HepG2 (cell line): ENCODE results near the gene JAGN1. TPM values are rescaled to one million over a fixed set of nuclear protein-coding genes. Genes with fewer than 3 reads are reported as not detected.

Experiments
- AHR ChIP-seq: IDR thresholded peaks from 2 replicates; pipeline ENCODE4 v1.6.1; 2018; ENCODE audit warnings: missing genetic modification reagents, missing compliant biosample characterization
- ARID2 ChIP-seq: sonication (generic); formaldehyde crosslinking; IDR thresholded peaks from 2 replicates; pipeline ENCODE4 v1.8.1; 2022; ENCODE audit warnings: mild to moderate bottlenecking, missing genetic modification reagents, borderline replicate concordance
- ATF4 ChIP-seq, 2 experiments: fragments of 450-650 bp in 1 of 2; sonication (generic) in 1 of 2; formaldehyde crosslinking; IDR thresholded peaks; 2 replicates each; pipeline versions ENCODE4 v1.5.0 to v1.8.0; 2020 to 2022; ENCODE audit warnings: mild to moderate bottlenecking in 1 of 2, missing genetic modification reagents in 1 of 2
- CCAR2 ChIP-seq: fragments of 200-400 bp; formaldehyde crosslinking; optimal IDR thresholded peaks from 2 replicates; pipeline ENCODE3; 2018; ENCODE audit warnings: low read depth, mild to moderate bottlenecking, low read length, moderate library complexity
- EEA1 ChIP-seq: sonication (generic); formaldehyde crosslinking; IDR thresholded peaks from 2 replicates; pipeline ENCODE4 v1.5.1; 2020; ENCODE audit warnings: mild to moderate bottlenecking, missing genetic modification reagents, borderline replicate concordance
- FIP1L1 ChIP-seq: fragments of 200-400 bp; formaldehyde crosslinking; IDR thresholded peaks from 2 replicates; pipeline ENCODE4 v1.6.1; 2018; ENCODE audit warnings: low read depth, mild to moderate bottlenecking, low read length, moderate library complexity, borderline replicate concordance; ENCODE audit not compliant: insufficient read depth
- FOSL1 ChIP-seq: sonication (generic); formaldehyde crosslinking; IDR thresholded peaks from 2 replicates; pipeline ENCODE4 v1.9.0; 2021; ENCODE audit warnings: missing genetic modification reagents, borderline replicate concordance
- FOXO1 ChIP-seq: sonication (generic); formaldehyde crosslinking; IDR thresholded peaks from 2 replicates; pipeline ENCODE4 v1.4.0; 2020; ENCODE audit warnings: missing genetic modification reagents
- GLMP ChIP-seq: sonication (generic); formaldehyde crosslinking; IDR thresholded peaks from 2 replicates; pipeline ENCODE4 v1.9.0; 2021; ENCODE audit warnings: missing genetic modification reagents, mild to moderate bottlenecking, borderline replicate concordance
- HDAC6 ChIP-seq: fragments of 200-600 bp; sonication (generic); IDR thresholded peaks from 2 replicates; pipeline ENCODE4 v1.7.0; 2017; ENCODE audit warnings: mild to moderate bottlenecking, antibody characterized with exemption, low read length, low read depth
- KDM3A ChIP-seq: IDR thresholded peaks from 2 replicates; pipeline ENCODE4 v1.6.1; 2018; ENCODE audit warnings: low read depth, missing compliant biosample characterization
- NFKBIZ ChIP-seq: IDR thresholded peaks from 2 replicates; pipeline ENCODE4 v1.6.1; 2018; ENCODE audit warnings: missing genetic modification reagents, missing compliant biosample characterization
- NFRKB ChIP-seq: fragments of 450-650 bp; IDR thresholded peaks from 2 replicates; pipeline ENCODE4 v1.6.1; 2017
- PLRG1 ChIP-seq: fragments of 450-650 bp; conservative IDR thresholded peaks from 2 replicates; pipeline ENCODE4 v1.6.1; 2016
- RXRA ChIP-seq: sonication (generic); formaldehyde crosslinking; IDR thresholded peaks from 2 replicates; pipeline ENCODE4 v1.5.1; 2020; ENCODE audit warnings: missing genetic modification reagents
- SP140L ChIP-seq: sonication (generic); formaldehyde crosslinking; IDR thresholded peaks from 2 replicates; pipeline ENCODE4 v1.4.0; 2020; ENCODE audit warnings: missing genetic modification reagents, borderline replicate concordance
- SRSF9 ChIP-seq: fragments of 200-400 bp; formaldehyde crosslinking; IDR thresholded peaks from 2 replicates; pipeline ENCODE4 v1.6.1; 2018; ENCODE audit warnings: borderline replicate concordance, mild to moderate bottlenecking, low read depth, low read length; ENCODE audit not compliant: insufficient read depth, poor library complexity, severe bottlenecking
- ZNF256 ChIP-seq: sonication (generic); formaldehyde crosslinking; conservative IDR thresholded peaks from 2 replicates; pipeline ENCODE4 v1.4.0; 2020; ENCODE audit warnings: missing genetic modification reagents
- ZNF264 ChIP-seq: sonication (generic); formaldehyde crosslinking; IDR thresholded peaks from 2 replicates; pipeline ENCODE4 v1.4.0; 2020; ENCODE audit warnings: missing genetic modification reagents
- ZNF580 ChIP-seq: IDR thresholded peaks from 2 replicates; pipeline ENCODE4 v1.6.1; 2016; ENCODE audit warnings: low read depth, borderline replicate concordance
- ZNF850 ChIP-seq: sonication (generic); formaldehyde crosslinking; conservative IDR thresholded peaks from 2 replicates; pipeline ENCODE4 v1.9.0; 2021; ENCODE audit warnings: mild to moderate bottlenecking, missing genetic modification reagents
- ZNF891 ChIP-seq: sonication (generic); formaldehyde crosslinking; IDR thresholded peaks from 2 replicates; pipeline ENCODE4 v1.5.0; 2020; ENCODE audit warnings: mild to moderate bottlenecking, missing genetic modification reagents
- polyA plus RNA-seq, 8 experiments: library from polyadenylated mRNA; depleted of rRNA in 3 of 8; stranded (reverse) in 7 of 8; unstranded in 1 of 8; fragments of >200 nt; fragmentation: Illumina TruSeq in 4 of 8; extraction: Trizol in 4 of 8; gene quantifications; 2 replicates each; pipeline versions ENCODE4 v1.2.1 to v1.2.3, GENCODE V29; 2011 to 2016; ENCODE audit warnings: low read depth in 4 of 8, missing spikeins in 1 of 8, mixed read lengths in 1 of 8; ENCODE audit not compliant: insufficient read depth in 1 of 8
- total RNA-seq, 5 experiments: library from RNA; depleted of rRNA; stranded (reverse); fragments of >200 nt; fragmentation: Illumina TruSeq; extraction: Trizol; gene quantifications; 2 replicates each; pipeline ENCODE4 v1.2.3, GENCODE V29; 2016; ENCODE audit warnings: low read depth in 1 of 5
- TF ChIP-seq, protein P1 (sequence below): sonication (generic); formaldehyde crosslinking; IDR thresholded peaks from 2 replicates; pipeline ENCODE4 v1.5.0; 2020; ENCODE audit warnings: mild to moderate bottlenecking, missing genetic modification reagents

JAGN1 gene
- total and polyA plus RNA-seq, 2 of the 13 experiments (the other 11 are each of a cell fraction or from before 2014, with no cell fraction given), result 49.9 to 50.9 TPM

- TF ChIP-seq ATF4 (CRISPR knock-in tag; IDR thresholded peaks at IDR 0.05), result no peak
- TF ChIP-seq, protein P1, sequence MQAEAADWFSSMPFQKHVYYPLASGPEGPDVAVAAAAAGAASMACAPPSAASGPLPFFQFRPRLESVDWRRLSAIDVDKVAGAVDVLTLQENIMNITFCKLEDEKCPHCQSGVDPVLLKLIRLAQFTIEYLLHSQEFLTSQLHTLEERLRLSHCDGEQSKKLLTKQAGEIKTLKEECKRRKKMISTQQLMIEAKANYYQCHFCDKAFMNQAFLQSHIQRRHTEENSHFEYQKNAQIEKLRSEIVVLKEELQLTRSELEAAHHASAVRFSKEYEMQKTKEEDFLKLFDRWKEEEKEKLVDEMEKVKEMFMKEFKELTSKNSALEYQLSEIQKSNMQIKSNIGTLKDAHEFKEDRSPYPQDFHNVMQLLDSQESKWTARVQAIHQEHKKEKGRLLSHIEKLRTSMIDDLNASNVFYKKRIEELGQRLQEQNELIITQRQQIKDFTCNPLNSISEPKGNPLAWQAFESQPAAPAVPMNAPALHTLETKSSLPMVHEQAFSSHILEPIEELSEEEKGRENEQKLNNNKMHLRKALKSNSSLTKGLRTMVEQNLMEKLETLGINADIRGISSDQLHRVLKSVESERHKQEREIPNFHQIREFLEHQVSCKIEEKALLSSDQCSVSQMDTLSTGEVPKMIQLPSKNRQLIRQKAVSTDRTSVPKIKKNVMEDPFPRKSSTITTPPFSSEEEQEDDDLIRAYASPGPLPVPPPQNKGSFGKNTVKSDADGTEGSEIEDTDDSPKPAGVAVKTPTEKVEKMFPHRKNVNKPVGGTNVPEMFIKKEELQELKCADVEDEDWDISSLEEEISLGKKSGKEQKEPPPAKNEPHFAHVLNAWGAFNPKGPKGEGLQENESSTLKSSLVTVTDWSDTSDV (CRISPR knock-in tag), result 0 out of 2 replicates have a peak, but pooled peaks have one; percentile 36
- TF ChIP-seq HDAC6, result no peak
- TF ChIP-seq SP140L, result no peak
- TF ChIP-seq RXRA, result peak; percentile 78
- no peak; the same call in 1 of the 2 replicates for TF ChIP-seq FOXO1 (CRISPR knock-in tag)
- no peak for TF ChIP-seq CCAR2
- TF ChIP-seq NFRKB, result no peak
- TF ChIP-seq EEA1 (CRISPR knock-in tag), result no peak
- no peak for TF ChIP-seq ZNF850 (CRISPR knock-in tag)
- no peak for TF ChIP-seq PLRG1
- no peak for TF ChIP-seq ZNF256
- TF ChIP-seq ZNF264 (CRISPR knock-in tag), result peak; percentile 48; the same call in 1 of the 2 replicates
- TF ChIP-seq ARID2 (CRISPR knock-in tag), result no peak
- peak; percentile 88; the same call in 1 of the 2 replicates for TF ChIP-seq FOSL1
- no peak for TF ChIP-seq FIP1L1
- TF ChIP-seq NFKBIZ (CRISPR knock-in tag), result no peak
- no peak for TF ChIP-seq GLMP (CRISPR knock-in tag)
- no peak for TF ChIP-seq SRSF9
- TF ChIP-seq ZNF580 (CRISPR knock-in tag), result peak; percentile 54; the same call in 1 of the 2 replicates
- 0 out of 2 replicates have a peak, but pooled peaks have one; percentile 48 for TF ChIP-seq KDM3A (CRISPR knock-in tag)
- TF ChIP-seq AHR, result no peak
- peak; percentile 73; the same call in 1 of the 2 replicates for TF ChIP-seq ZNF891 (CRISPR knock-in tag)
These were observed 11.7 kb upstream of the JAGN1 start (continued) for GRCh38 chr3:9878700-9879099.
